Memory B cell (primary cell): ENCODE data around the gene MFGE8.

ENCODE experiments used
- ATAC-seq: fragments of 150-1000 bp; cut with Tn5 transposase; 2 replicates; pipeline ENCODE4 v1.10.0; 2021; ENCODE audit warnings: low read depth, mild to moderate bottlenecking, moderate library complexity
- DNase-seq, 2 donors: peaks; one replicate each; pipeline ENCODE4 v3.0.0; 2022; ENCODE audit warnings: low spot score in 2 of 2
- H3K27ac Mint-ChIP-seq: one replicate; pipeline ENCODE4 v1.8.0; 2022; ENCODE audit warnings: mild to moderate bottlenecking, moderate library complexity, mixed read lengths
- H3K27me3 Mint-ChIP-seq: one replicate; pipeline ENCODE4 v1.8.0; 2022; ENCODE audit warnings: mixed read lengths
- H3K36me3 Mint-ChIP-seq: one replicate; pipeline ENCODE4 v1.8.0; 2022; ENCODE audit warnings: mild to moderate bottlenecking, mixed read lengths
- H3K4me1 Mint-ChIP-seq: one replicate; pipeline ENCODE4 v1.8.0; 2022; ENCODE audit warnings: mixed read lengths
- H3K4me3 Mint-ChIP-seq: one replicate; pipeline ENCODE4 v1.8.0; 2022; ENCODE audit warnings: mild to moderate bottlenecking, moderate library complexity, mixed read lengths
- H3K9me3 Mint-ChIP-seq: one replicate; pipeline ENCODE4 v1.8.0; 2022; ENCODE audit warnings: mixed read lengths

The MFGE8 gene

GRCh38 chr15:88899251-88899650 is 13.9 kb downstream of the MFGE8 start:
- DNase-seq (no peak), ATAC-seq (no peak)
- Mint-ChIP-seq H3K27me3 (peaks cover 11% of the 10 kb centered on the region), H3K4me1 (peaks cover 8% of the 10 kb centered on the region), H3K27ac (no peak overlapping the region), H3K4me3 (no peak overlapping the region), H3K9me3 (peaks cover 1% of the 10 kb centered on the region), H3K36me3 (no peaks in the 10 kb centered on the region)

- no peak for DNase-seq
- Mint-ChIP-seq H3K36me3 (no peaks in the 10 kb centered on the region), H3K4me1 (peaks cover 8% of the 10 kb centered on the region), H3K4me3 (no peak overlapping the region), H3K9me3 (peaks cover 1% of the 10 kb centered on the region), H3K27ac (no peak overlapping the region), H3K27me3 (peaks cover 13% of the 10 kb centered on the region)
- ATAC-seq, result no peak
Measured at GRCh38 chr15:88898736-88899135, 14.4 kb downstream of the MFGE8 start.

GRCh38 chr15:88897456-88898194 is 15.6 kb downstream of the MFGE8 start:
- peaks cover 13% of the 10 kb centered on the region for H3K27me3 Mint-ChIP-seq
- DNase-seq (no peak), ATAC-seq (peak; percentile 62)
- H3K4me1 Mint-ChIP-seq, result peaks cover 8% of the 10 kb centered on the region
- no peak overlapping the region for H3K4me3 Mint-ChIP-seq
- H3K9me3 Mint-ChIP-seq, result peaks cover 1% of the 10 kb centered on the region
- H3K36me3 Mint-ChIP-seq, result no peaks in the 10 kb centered on the region
- H3K27ac Mint-ChIP-seq, result no peak overlapping the region

GRCh38 chr15:88897142-88897455 is 16.1 kb downstream of the MFGE8 start:
- Mint-ChIP-seq H3K36me3 (no peaks in the 10 kb centered on the region), H3K27me3 (peaks cover 13% of the 10 kb centered on the region), H3K4me3 (no peak overlapping the region), H3K27ac (no peak overlapping the region), H3K4me1 (peaks cover 8% of the 10 kb centered on the region), H3K9me3 (peaks cover 1% of the 10 kb centered on the region)
- no peak for DNase-seq
- no peak for ATAC-seq

GRCh38 chr15:88896333-88897033 is 16.7 kb downstream of the MFGE8 start:
- Mint-ChIP-seq H3K27ac (no peak overlapping the region), H3K4me1 (peaks cover 8% of the 10 kb centered on the region), H3K36me3 (no peaks in the 10 kb centered on the region), H3K4me3 (no peak overlapping the region), H3K27me3 (peaks cover 12% of the 10 kb centered on the region), H3K9me3 (peaks cover 1% of the 10 kb centered on the region)
- DNase-seq, result no peak
- ATAC-seq, result no peak

GRCh38 chr15:88894819-88895767 is 18.1 kb downstream of the MFGE8 start, which contains the start of gene HAPLN3:
HAPLN3 (minus strand) TSS chr15:88895544; CDS start chr15:88887298, 8,246 bp downstream.
- peaks cover 8% of the 10 kb centered on the region for H3K27me3 Mint-ChIP-seq
- H3K9me3 Mint-ChIP-seq, result no peaks in the 10 kb centered on the region
- peak; percentile 40 for ATAC-seq
- peak within 1 kb of the TSS; percentile 10 for H3K27ac Mint-ChIP-seq
- H3K36me3 Mint-ChIP-seq, result no peaks in the 10 kb centered on the region
- H3K4me3 Mint-ChIP-seq, result peak within 1 kb of the TSS; percentile 83
- DNase-seq, result peak in 1 of 2 donors; percentile 31
- H3K4me1 Mint-ChIP-seq, result peaks cover 5% of the 10 kb centered on the region

GRCh38 chr15:88894348-88894818 is 18.8 kb downstream of the MFGE8 start:
- ATAC-seq, result peak; percentile 73
- Mint-ChIP-seq H3K4me3 (peak overlapping the region; percentile 76), H3K9me3 (no peaks in the 10 kb centered on the region), H3K36me3 (no peaks in the 10 kb centered on the region), H3K4me1 (peaks cover 5% of the 10 kb centered on the region), H3K27me3 (peaks cover 8% of the 10 kb centered on the region), H3K27ac (no peak overlapping the region)
- peak; percentile 59 to 71 for DNase-seq

GRCh38 chr15:88891540-88892254 is 21.5 kb downstream of the MFGE8 start:
- Mint-ChIP-seq H3K4me3 (no peak overlapping the region), H3K27me3 (peaks cover 8% of the 10 kb centered on the region), H3K4me1 (peaks cover 5% of the 10 kb centered on the region), H3K9me3 (no peaks in the 10 kb centered on the region), H3K27ac (no peak overlapping the region), H3K36me3 (no peaks in the 10 kb centered on the region)
- DNase-seq (no peak), ATAC-seq (no peak)

GRCh38 chr15:88890495-88890894 is 22.7 kb downstream of the MFGE8 start:
- Mint-ChIP-seq H3K36me3 (no peaks in the 10 kb centered on the region), H3K4me1 (peaks cover 3% of the 10 kb centered on the region), H3K27ac (no peak overlapping the region), H3K4me3 (no peak overlapping the region), H3K9me3 (no peaks in the 10 kb centered on the region), H3K27me3 (peaks cover 5% of the 10 kb centered on the region)
- ATAC-seq (no peak), DNase-seq (no peak)

- H3K4me1 Mint-ChIP-seq, result no peaks in the 10 kb centered on the region
Measured at GRCh38 chr15:88888719-88889118, 24.5 kb downstream of the MFGE8 start.

GRCh38 chr15:88887068-88887580 is 26.1 kb downstream of the MFGE8 start:
- Mint-ChIP-seq H3K27ac (no peak overlapping the region), H3K36me3 (no peaks in the 10 kb centered on the region), H3K4me3 (no peak overlapping the region), H3K4me1 (no peaks in the 10 kb centered on the region), H3K9me3 (no peaks in the 10 kb centered on the region), H3K27me3 (no peaks in the 10 kb centered on the region)
- ATAC-seq (no peak), DNase-seq (no peak)

More at GRCh38 chr15:88888719-88889118, 24.5 kb downstream of the MFGE8 start:
- no peak for ATAC-seq
- Mint-ChIP-seq H3K36me3 (no peaks in the 10 kb centered on the region), H3K9me3 (no peaks in the 10 kb centered on the region), H3K27me3 (peaks cover under 1% of the 10 kb centered on the region), H3K27ac (no peak overlapping the region), H3K4me3 (no peak overlapping the region)
- DNase-seq, result no peak

- Mint-ChIP-seq H3K27me3 (no peaks in the 10 kb centered on the region), H3K27ac (no peak overlapping the region), H3K9me3 (no peaks in the 10 kb centered on the region), H3K4me1 (no peaks in the 10 kb centered on the region), H3K36me3 (no peaks in the 10 kb centered on the region), H3K4me3 (no peak overlapping the region)
- DNase-seq (no peak), ATAC-seq (no peak)
Measured at GRCh38 chr15:88882785-88883184, 30.4 kb downstream of the MFGE8 start.

GRCh38 chr15:88881775-88882174 is 31.4 kb downstream of the MFGE8 start:
- ATAC-seq (no peak), DNase-seq (no peak)
- no peaks in the 10 kb centered on the region for H3K27me3 Mint-ChIP-seq
- no peak overlapping the region for H3K4me3 Mint-ChIP-seq
- H3K4me1 Mint-ChIP-seq, result no peaks in the 10 kb centered on the region
- H3K9me3 Mint-ChIP-seq, result no peaks in the 10 kb centered on the region
- no peak overlapping the region for H3K27ac Mint-ChIP-seq
- no peaks in the 10 kb centered on the region for H3K36me3 Mint-ChIP-seq
